Brain microvascular endothelial cell (primary cell): Measurements from ENCODE around the gene PTPDC1.

Experiments used
- DNase-seq: peaks from one replicate; pipeline ENCODE4 v3.0.0-alpha.2; 2020
- H3K27ac ChIP-seq: fragments of 250-450 bp; sonication (Bioruptor Pico); 2 replicates; pipeline ENCODE4 v1.5.1; 2020; ENCODE audit warnings: mild to moderate bottlenecking, moderate library complexity
- H3K27me3 ChIP-seq: fragments of 250-450 bp; sonication (Bioruptor Pico); replicated peaks from 2 replicates; pipeline ENCODE4 v1.5.1; 2020; ENCODE audit warnings: mild to moderate bottlenecking
- H3K36me3 ChIP-seq: fragments of 250-450 bp; sonication (Bioruptor Pico); replicated peaks from 2 replicates; pipeline ENCODE4 v1.5.1; 2020; ENCODE audit warnings: mild to moderate bottlenecking
- H3K4me3 ChIP-seq: 2 replicates; pipeline ENCODE4 v1.5.1; 2011; ENCODE audit warnings: low read depth, mild to moderate bottlenecking, control low read depth, low read length, moderate library complexity
- CTCF ChIP-seq: IDR thresholded peaks from 2 replicates; pipeline ENCODE4 v1.5.1; 2011; ENCODE audit warnings: low read depth, mild to moderate bottlenecking, moderate library complexity, low read length, control low read depth, inconsistent platforms; ENCODE audit errors: missing control alignments
- in situ Hi-C: cut with HindIII; loops from 2 replicates; pipeline ENCODE4 v1.10.0; 2017; ENCODE audit warnings: low sequenced_read_pairs, low pct_ligation_motif_present

PTPDC1 gene

DNA sequence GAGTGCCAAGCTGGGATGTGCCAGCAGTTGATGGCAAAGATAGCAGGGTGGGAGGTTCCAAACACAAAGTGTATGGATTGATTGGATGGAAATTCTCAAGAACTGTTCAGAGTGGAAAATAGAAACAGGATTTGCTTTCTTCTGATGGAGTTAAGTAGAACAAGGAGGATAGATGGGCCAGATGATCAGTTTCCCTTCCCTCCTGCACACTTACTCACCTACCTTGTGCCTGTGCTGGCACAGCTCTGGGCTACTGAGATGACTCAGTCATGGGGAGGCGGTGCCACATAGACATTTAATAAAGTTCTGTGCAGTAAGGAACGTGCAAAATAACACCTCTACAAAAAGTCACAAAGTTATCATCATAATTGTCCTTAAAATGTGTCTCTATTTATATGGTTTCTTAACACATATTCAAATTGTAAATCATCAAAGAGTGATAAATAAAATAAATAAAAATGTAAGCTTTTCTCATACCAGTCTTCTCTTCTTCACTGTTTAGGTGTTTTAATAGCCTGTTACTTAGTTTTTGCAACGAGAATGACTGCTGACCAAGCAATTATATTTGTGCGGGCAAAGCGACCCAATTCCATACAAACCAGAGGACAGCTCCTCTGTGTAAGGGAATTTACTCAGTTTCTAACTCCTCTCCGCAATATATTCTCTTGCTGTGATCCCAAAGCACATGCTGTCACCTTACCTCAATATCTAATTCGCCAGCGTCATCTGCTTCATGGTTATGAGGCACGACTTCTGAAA lies 12.7 kb downstream of the PTPDC1 start:
- no peak overlapping the region for H3K4me3 ChIP-seq
- TF ChIP-seq CTCF: no peak
- no peak for DNase-seq

GRCh38 chr9:94097788-94098414 lies 13.6 kb downstream of the PTPDC1 start:
- in situ Hi-C loops: loop anchor here (25.0 kb wide), 1 partner anchor 89 kb away; no protein-coding TSS in a partner anchor
- peak; percentile 91 for DNase-seq
- no peak for TF ChIP-seq CTCF
- no peaks in the 10 kb centered on the region for H3K27me3 ChIP-seq
- H3K4me3 ChIP-seq: no peak overlapping the region
- H3K36me3 ChIP-seq: no peaks in the 10 kb centered on the region
- peak overlapping the region; percentile 36 for H3K27ac ChIP-seq

More for the DNA sequence above, 12.7 kb downstream of the PTPDC1 start:
- H3K36me3 ChIP-seq: no peaks in the 10 kb centered on the region
- in situ Hi-C loops: loop anchor here (25.0 kb wide), 1 partner anchor 90 kb away; no protein-coding TSS in a partner anchor
- H3K27ac ChIP-seq: no peak overlapping the region
- H3K27me3 ChIP-seq: no peaks in the 10 kb centered on the region

- Histone ChIP-seq H3K27me3 (no peaks in the 10 kb centered on the region), H3K4me3 (no peak overlapping the region), H3K27ac (no peak overlapping the region), H3K36me3 (no peaks in the 10 kb centered on the region)
- in situ Hi-C loops: no loop called here
- no peak for TF ChIP-seq CTCF
- DNase-seq: no peak
Observed at GRCh38 chr9:94100152-94100879, 16.1 kb downstream of the PTPDC1 start.

DNA sequence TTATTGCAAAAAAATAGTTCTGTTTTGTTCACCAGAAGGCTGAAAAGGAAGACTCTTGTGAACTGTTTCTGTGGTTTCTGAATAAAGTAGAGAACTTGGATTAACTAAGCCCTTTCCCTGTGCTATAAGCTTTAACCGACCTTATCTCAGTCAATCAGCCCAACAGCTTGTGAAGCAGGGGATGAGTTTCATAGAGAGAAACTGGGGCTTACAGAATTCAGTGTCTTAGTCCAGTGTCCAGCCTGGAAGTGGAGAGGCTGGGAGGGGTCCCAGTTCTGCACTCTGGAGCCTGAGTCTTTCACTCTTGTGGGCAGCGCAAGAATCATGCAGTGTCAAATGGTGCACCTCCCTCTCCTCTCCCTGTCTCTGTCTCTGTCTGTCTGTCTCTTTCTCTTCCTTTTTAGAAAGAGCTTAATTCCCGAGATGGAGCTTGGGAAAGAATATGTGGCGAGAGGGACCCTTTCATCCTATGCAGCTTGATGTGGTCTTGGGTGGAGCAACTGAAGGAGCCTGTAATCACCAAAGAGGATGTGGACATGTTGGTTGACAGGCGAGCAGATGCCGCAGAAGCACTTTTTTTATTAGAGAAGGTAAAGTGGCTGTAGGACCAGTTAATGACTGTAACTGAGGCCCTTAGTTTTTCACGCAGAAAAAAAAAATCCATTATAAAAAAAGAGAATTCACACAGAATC lies 17.0 kb downstream of the PTPDC1 start:
- in situ Hi-C loops: no loop called here
- Histone ChIP-seq H3K36me3 (no peaks in the 10 kb centered on the region), H3K4me3 (no peak overlapping the region), H3K27me3 (no peaks in the 10 kb centered on the region), H3K27ac (no peak overlapping the region)
- TF ChIP-seq CTCF: no peak
- no peak for DNase-seq

GRCh38 chr9:94108584-94108983 lies 24.3 kb downstream of the PTPDC1 start:
- no peaks in the 10 kb centered on the region for H3K27me3 ChIP-seq
- in situ Hi-C loops: no loop called here
- no peak overlapping the region for H3K4me3 ChIP-seq
- no peaks in the 10 kb centered on the region for H3K36me3 ChIP-seq
- DNase-seq: no peak
- no peak for TF ChIP-seq CTCF
- no peak overlapping the region for H3K27ac ChIP-seq
